ENCODE measurements around the gene ARHGAP15.

ARHGAP15 gene

DNA sequence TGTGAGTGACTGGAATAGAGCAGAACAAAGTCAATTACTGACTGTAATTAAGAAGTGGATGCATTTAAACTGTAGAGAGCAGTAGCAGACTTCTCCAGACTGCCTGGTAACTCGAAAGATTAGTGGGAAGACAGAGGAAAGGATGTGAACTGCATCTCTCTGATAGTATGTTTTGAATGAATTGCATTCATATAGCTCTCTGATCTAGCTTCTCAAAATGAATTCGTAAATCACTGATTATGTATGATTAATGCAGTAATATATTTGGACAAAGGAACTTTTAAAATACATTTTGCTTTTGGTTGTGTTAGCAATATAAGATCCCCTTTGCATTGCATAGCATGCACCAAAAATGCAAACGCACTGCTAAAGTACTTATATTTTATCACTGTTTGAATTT is 304.0 kb downstream of the ARHGAP15 start:
- TF ChIP-seq, protein P1, sequence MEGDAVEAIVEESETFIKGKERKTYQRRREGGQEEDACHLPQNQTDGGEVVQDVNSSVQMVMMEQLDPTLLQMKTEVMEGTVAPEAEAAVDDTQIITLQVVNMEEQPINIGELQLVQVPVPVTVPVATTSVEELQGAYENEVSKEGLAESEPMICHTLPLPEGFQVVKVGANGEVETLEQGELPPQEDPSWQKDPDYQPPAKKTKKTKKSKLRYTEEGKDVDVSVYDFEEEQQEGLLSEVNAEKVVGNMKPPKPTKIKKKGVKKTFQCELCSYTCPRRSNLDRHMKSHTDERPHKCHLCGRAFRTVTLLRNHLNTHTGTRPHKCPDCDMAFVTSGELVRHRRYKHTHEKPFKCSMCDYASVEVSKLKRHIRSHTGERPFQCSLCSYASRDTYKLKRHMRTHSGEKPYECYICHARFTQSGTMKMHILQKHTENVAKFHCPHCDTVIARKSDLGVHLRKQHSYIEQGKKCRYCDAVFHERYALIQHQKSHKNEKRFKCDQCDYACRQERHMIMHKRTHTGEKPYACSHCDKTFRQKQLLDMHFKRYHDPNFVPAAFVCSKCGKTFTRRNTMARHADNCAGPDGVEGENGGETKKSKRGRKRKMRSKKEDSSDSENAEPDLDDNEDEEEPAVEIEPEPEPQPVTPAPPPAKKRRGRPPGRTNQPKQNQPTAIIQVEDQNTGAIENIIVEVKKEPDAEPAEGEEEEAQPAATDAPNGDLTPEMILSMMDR (conservative IDR thresholded peaks at IDR 0.05; ENCODE audit: low read depth, low read length) = no peak
- no peak overlapping the region for H3K4me3 ChIP-seq (ENCODE audit: low read length)
- no peak for DNase-seq (ENCODE audit: low read depth)

DNA sequence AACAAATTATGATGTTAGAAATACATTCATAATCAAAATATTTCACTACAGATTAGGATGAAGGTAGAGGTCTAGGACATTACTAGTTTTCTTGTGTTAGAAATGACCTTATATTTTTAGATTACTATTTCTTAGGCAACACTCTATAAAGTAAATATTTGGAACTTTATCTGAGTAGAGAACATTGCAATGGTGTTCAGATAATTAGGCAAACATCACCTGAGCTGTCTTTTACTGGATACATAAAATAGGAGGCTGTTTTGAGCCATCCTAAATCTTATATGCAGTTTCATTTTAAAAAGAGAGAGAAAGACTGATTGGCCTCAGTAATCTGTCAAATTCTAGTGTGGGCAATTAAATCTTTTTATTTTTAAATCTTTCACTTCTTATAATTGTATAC is 304.6 kb downstream of the ARHGAP15 start:
- TF ChIP-seq, protein P1 (conservative IDR thresholded peaks at IDR 0.05; ENCODE audit: low read depth, low read length) = no peak
- H3K4me3 ChIP-seq (ENCODE audit: low read length) = no peak overlapping the region
- DNase-seq (ENCODE audit: low read depth) = no peak

DNA sequence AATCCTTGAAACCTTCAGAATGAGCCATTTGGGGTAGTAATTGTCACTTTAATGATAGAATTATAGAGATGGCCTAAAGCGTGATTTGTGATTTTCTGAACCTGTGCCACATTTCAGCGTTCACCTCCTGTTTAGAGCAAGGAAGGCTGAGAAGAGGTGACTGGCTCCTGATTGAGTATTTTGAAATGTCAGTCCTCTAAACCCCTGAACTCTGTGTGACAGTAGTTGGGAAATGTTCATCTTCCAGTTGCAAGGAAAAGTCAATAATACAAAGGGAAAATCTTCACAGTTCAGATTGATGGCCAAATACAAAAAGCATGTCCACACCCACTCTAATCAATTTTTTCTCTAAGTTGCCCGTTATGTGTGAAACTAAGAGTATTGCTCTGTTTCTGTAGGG is 305.2 kb downstream of the ARHGAP15 start:
- DNase-seq (ENCODE audit: low read depth) = no peak
- no peak overlapping the region for H3K4me3 ChIP-seq (ENCODE audit: low read length)
- TF ChIP-seq, protein P1 (conservative IDR thresholded peaks at IDR 0.05; ENCODE audit: low read depth, low read length) = no peak

DNA sequence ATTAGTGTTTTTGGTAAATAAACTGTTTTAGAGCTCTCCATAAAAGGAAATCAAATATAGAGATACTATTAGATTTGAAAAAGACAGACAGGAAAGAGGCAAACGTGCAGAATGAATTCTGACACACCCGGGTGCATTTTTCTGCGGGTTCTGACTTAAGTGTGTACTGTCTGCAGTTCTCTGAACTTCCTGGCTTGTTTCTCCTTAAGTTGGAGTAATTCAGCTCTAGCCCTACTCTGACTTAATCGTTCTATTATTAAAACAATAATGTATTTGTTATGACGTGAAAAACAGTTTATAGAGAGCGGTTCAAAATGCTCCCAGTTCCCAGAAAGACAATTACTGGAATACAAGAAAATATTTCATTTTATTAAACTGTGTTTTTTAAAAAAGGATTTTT is 305.9 kb downstream of the ARHGAP15 start:
- DNase-seq (ENCODE audit: low read depth) = no peak
- no peak overlapping the region for H3K4me3 ChIP-seq (ENCODE audit: low read length)
- TF ChIP-seq, protein P1 (conservative IDR thresholded peaks at IDR 0.05; ENCODE audit: low read depth, low read length) = no peak

DNA sequence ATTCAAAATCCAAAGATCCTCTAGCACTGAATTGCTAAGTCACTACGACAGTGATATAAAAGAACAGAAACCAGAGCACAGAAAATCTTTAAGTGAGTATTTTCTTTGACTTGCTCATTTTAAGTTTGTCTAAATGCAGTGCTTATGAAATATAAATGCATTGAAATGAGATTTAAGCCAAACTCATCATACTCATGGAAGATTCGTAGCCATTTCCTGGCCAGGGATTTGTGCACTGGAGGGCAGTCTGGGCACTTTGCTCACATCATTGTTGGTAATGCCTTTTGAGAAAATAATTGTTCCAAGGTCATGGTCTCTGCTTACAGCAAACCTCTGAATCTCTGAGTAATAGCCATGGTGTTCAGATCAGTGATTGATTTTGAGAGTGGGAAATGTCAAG is 307.7 kb downstream of the ARHGAP15 start:
- TF ChIP-seq, protein P1 (conservative IDR thresholded peaks at IDR 0.05; ENCODE audit: low read depth, low read length) = no peak
- no peak for DNase-seq (ENCODE audit: low read depth)
- no peak overlapping the region for H3K4me3 ChIP-seq (ENCODE audit: low read length)

DNA sequence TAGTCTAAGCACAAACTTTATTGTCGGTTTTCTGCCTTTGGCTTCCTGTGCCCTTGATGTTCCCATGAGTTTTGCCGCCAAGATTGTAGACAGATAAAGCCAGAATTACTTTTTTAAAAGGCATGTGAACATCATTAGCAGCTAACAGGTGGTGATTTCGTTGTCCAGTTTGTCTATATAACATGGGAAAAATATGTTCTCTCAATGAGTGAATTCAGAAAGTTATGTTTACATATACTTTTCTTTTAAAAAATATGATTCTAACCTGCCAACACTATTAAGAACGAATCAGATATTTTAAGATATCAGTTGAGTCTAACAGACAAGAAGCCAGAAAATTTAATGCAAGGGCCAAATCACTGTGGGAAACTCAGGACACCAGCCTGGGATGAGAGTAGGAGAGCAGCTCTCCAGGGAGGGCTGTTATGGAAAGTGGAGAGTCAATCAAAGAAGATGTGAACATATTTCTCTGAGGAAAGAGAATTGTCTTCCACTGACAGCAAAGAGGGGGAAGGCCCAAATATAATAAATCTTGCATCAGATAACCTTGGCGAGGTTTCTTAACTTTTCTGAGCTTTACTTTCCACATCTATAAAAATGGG is 311.3 kb downstream of the ARHGAP15 start:
- DNase-seq (ENCODE audit: low read depth) = no peak
- no peak overlapping the region for H3K4me3 ChIP-seq (ENCODE audit: low read length)
- TF ChIP-seq, protein P1 (conservative IDR thresholded peaks at IDR 0.05; ENCODE audit: low read depth, low read length) = no peak

DNA sequence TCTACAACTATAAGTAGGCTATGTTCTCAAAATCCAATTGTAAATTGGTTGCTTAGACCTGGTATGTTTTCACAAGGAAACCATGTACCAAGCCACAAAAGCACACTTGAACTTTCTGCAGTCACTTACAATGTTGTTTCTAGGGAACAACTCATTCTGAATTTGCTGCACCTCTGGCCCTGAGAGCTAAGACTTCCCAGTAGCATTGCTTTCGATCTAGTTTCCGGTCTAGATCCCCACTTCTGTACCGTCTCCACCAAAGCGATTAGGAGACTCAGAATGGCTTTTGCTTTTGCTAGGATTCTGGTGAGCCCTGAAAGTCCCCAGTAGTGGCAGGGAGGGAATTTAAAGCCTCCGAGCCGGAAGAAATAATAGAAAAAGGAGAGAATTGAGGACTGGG is 313.0 kb downstream of the ARHGAP15 start:
- no peak for DNase-seq (ENCODE audit: low read depth)
- no peak overlapping the region for H3K4me3 ChIP-seq (ENCODE audit: low read length)
- TF ChIP-seq, protein P1 (conservative IDR thresholded peaks at IDR 0.05; ENCODE audit: low read depth, low read length) = no peak

Data from retinal pigment epithelial cell (primary cell).